DMS 273 (cell line): ENCODE data around the gene CANX.

Experiments used
- DNase-seq: peaks from one replicate; lab custom pipeline; 2025; ENCODE audit not compliant: unreplicated experiment; lab: John Stamatoyannopoulos, UW

The CANX gene

DNA sequence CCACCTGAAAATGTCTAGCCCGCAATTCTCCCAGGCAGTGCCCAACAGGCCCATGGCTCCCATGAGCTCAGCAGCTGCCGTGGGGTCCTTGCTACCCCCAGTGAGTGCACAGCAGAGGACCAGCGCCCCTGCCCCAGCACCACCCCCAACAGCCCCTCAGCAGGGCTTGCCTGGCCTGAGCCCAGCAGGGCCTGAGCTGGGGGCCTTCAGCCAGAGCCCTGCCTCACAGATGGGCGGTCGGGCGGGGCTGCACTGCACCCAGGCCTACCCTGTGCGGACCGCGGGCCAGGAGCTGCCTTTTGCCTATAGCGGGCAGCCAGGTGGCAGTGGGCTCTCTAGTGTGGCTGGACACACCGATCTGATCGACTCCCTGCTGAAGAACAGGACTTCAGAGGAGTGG is 75.7 kb downstream of the CANX start:
- no peak for DNase-seq

DNA sequence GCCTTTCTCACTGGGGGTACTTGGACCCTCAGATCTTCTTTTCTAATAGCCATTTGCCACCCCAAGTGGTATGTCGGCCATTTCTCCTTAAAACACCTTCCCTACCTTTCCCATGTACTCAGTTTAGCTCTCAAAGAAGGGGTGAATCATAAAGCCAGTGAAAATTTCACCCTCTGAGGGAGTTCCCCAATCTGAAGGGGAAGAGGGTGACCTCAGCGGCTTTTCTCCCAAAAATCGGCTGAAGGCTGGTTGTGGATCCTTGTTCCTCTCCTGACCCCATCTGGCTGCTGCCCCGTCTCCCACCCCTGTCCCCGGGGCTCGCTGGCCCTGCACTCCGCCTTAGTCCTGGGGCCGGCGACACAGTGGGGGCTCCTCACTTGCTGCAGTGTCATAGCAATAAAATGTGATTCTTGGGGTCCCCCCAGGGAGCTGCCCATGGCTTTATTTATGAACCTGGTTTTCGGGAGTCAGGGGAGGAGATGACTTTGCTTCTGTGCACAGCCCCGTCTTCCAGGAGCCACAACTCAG is 77.7 kb downstream of the CANX start:
- DNase-seq = no peak

GRCh38 chr5:179777456-179777855 is 78.7 kb downstream of the CANX start:
- DNase-seq = no peak

GRCh38 chr5:179777909-179778308 is 79.1 kb downstream of the CANX start:
- DNase-seq = no peak

- no peak for DNase-seq
Measured at GRCh38 chr5:179778591-179778990, 79.8 kb downstream of the CANX start.

GRCh38 chr5:179779826-179780225 is 81.1 kb downstream of the CANX start:
- no peak for DNase-seq

GRCh38 chr5:179780362-179780761 is 81.6 kb downstream of the CANX start:
- DNase-seq = peak; percentile 30
